GM12891 (cell line): ENCODE measurements around the gene PXK.
"Not testable (repeated sequence)": the region's sequence is repeated elsewhere in the genome, so short reads cannot be mapped to it uniquely, and the experiment has no call there.

Experiments
- DNase-seq: peaks from one replicate; pipeline ENCODE4 v3.0.0; 2011; ENCODE audit warnings: low spot score; ENCODE audit not compliant: insufficient read length
- FAIRE-seq: peaks from 2 replicates; lab custom pipeline; 2011; peaks lifted over from hg19 to GRCh38; lab: Jason Lieb, UNC
- PAX5 ChIP-seq: IDR thresholded peaks from 2 replicates; pipeline ENCODE4 v1.6.1; 2011; ENCODE audit warnings: low read length, moderate library complexity, mild to moderate bottlenecking; ENCODE audit not compliant: insufficient read depth, severe bottlenecking
- POLR2A ChIP-seq: IDR thresholded peaks from 2 replicates; pipeline ENCODE4 v1.6.1; 2011; ENCODE audit warnings: low read depth, low read length, control low read depth
- POLR2AphosphoS5 ChIP-seq: IDR thresholded peaks from 2 replicates; pipeline ENCODE4 v1.6.1; 2011; ENCODE audit warnings: low read depth, low read length, control low read depth
- POU2F2 ChIP-seq: IDR thresholded peaks from 2 replicates; pipeline ENCODE4 v1.6.1; 2011; ENCODE audit warnings: low read depth, mild to moderate bottlenecking, control low read depth, low read length, moderate library complexity
- SPI1 ChIP-seq: IDR thresholded peaks from 2 replicates; pipeline ENCODE4 v1.6.1; 2011; ENCODE audit warnings: low read depth, low read length, control low read depth
- TAF1 ChIP-seq: IDR thresholded peaks from 2 replicates; pipeline ENCODE4 v1.6.1; 2011; ENCODE audit warnings: low read depth, low read length, control low read depth

Gene PXK

DNA sequence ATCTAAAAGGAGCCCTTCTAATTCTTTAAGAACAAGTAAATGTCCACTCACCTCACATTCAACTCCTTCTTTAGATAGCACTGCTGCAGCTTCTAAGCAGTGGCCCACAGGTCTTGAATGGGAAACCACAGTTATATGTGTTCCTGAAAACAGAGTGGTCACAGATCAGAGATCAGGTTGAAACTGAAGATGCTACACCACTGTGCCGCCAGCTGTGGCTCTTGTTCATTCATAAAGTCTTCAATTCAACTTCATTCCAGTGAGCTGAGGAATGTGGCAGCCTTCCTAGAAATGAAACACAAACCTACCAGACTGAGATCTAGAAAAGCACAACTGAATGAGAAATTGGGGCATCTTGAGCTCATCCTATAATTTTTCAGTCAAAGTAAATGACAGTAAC lies 97.0 kb downstream of the PXK start:
- FAIRE-seq, result peak; percentile 89
- no peak for DNase-seq
- no peak for TF ChIP-seq POLR2A
- TF ChIP-seq POLR2AphosphoS5, result no peak
- no peak for TF ChIP-seq POU2F2
- no peak for TF ChIP-seq TAF1
- TF ChIP-seq PAX5, result no peak
- no peak for TF ChIP-seq SPI1

GRCh38 chr3:58432905-58433304 lies 100.2 kb downstream of the PXK start:
- TF ChIP-seq POLR2AphosphoS5 (no peak), POU2F2 (no peak), POLR2A (no peak), TAF1 (no peak), SPI1 (no peak), PAX5 (no peak)
- DNase-seq, result no peak
- FAIRE-seq, result no peak

GRCh38 chr3:58433400-58434167 lies 100.9 kb downstream of the PXK start, which contains the start of gene PDHB:
TSS of gene PDHB (minus strand) at chr3:58433832. CDS start at chr3:58433809, 23 bp downstream.
- DNase-seq (peak; percentile 92), FAIRE-seq (peak; percentile 93)
- TF ChIP-seq POLR2A, result peak; percentile 87
- TF ChIP-seq SPI1, result no peak
- TF ChIP-seq POU2F2, result 0 out of 2 replicates have a peak, but pooled peaks have one; percentile 60
- TF ChIP-seq TAF1, result peak; percentile 84
- peak; percentile 88 for TF ChIP-seq POLR2AphosphoS5
- peak; percentile 1 for TF ChIP-seq PAX5

GRCh38 chr3:58434168-58434504 lies 101.4 kb downstream of the PXK start:
- TF ChIP-seq POU2F2 (no peak), POLR2A (no peak), TAF1 (no peak), SPI1 (no peak), POLR2AphosphoS5 (no peak), PAX5 (no peak)
- DNase-seq (no peak), FAIRE-seq (no peak)

DNA sequence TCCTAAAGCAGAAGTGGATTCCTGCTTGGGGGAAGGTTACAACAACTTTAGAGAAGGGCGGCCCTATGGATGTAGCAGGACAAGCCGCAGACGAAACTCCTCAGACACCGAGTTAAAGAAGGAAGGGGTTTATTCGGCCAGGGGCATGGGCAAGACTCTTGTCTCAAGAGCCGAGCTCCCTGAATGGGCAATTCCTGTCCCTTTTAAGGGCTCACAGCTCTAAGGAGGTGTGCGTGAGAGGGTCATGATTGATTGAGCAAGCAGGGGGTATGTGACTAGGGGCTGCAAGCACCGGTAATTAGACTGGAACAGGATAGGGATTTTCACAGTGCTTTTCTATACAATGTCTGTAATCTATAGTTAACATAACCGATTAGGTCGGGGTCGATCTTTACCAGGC lies 101.8 kb downstream of the PXK start:
- no peak for FAIRE-seq
- no peak for DNase-seq
- TF ChIP-seq SPI1, result no peak
- no peak for TF ChIP-seq PAX5
- TF ChIP-seq POLR2A, result no peak
- no peak for TF ChIP-seq POLR2AphosphoS5
- TF ChIP-seq POU2F2, result no peak
- TF ChIP-seq TAF1, result no peak

DNA sequence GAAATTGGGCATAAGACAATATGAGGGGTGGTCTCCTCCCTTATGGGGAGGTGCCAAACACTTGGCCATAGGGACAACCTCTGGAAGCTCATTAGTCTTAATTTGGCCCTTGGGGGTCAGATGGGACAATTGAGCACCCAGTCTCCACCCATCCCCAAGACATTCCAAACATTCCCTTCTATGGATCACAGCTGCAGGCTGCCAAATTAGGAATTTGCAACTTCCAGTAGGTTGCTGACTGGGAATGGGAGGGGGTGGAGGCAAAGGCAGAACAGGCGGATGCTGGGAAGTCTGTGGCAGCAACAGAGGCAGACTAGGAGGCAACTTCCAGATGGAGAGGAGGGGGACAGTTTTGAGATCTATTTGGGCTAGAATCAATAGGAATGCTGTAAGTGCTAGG lies 102.3 kb downstream of the PXK start:
- TF ChIP-seq POLR2A (no peak), POLR2AphosphoS5 (no peak), TAF1 (no peak), POU2F2 (no peak), PAX5 (no peak), SPI1 (no peak)
- DNase-seq (no peak), FAIRE-seq (no peak)

- FAIRE-seq, DNase-seq: not testable (repeated sequence)
Measured at GRCh38 chr3:58437276-58437675, 104.6 kb downstream of the PXK start.

DNA sequence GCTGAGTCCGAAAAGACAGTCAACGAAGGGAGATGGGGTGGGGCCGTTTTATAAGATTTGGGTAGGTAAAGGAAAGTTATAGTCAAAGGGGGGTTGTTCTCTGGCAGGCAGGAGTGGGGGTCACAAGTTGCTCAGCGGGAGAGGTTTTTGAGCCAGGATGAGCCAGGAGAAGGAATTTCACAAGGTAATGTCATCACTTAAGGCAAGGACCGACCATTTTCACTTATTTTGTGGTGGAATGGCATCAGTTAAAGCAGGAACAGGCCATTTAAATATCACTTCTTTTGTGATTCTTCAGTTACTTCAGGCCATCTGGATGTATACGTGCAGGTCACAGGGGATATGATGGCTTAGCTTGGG lies 108.3 kb downstream of the PXK start:
- DNase-seq, FAIRE-seq: not testable (repeated sequence)

DNA sequence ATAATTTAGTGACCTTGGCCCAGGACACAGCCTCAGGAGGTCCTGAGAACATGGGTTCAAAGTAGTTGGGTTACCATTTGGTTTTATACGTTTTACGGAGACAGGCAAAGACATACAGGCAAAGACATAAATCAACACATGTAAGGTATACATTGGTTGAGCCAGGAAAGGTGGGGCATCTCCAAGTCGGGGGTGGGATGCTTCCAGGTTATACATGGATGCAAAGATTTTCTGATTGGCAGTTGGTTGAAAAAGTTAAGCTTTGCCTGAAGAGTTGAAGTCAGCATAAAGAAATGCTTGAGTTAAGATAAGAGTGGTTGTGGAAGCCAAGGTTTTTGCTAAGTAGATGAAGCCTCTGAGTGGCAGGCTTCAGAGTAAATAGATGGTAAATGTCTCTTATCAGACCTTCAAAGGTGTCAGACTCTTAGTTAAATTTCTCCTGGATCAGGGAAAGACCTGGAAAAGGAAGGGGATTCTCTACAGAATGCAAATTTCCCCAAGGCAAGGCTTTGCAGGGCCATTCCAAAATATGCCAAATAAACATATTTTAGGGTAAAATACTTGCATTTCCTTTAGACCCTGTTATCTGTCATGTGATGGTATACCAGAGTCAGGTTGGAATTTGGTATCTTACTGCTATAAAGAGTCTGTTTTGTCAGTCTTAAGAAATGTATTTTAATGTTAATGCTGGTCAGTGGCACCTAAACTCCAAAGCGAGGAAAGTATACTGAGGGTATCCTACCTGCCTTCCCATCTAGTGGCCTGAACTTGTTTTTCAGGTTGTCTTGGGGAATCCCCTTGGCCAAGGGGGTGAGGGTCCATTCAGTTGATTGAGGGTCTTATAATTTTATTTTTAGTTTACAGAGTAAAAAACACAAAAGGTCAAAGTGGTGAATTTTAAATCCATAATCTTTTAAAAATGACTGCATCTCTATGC lies 109.1 kb downstream of the PXK start:
- TF ChIP-seq PAX5 (no peak), POLR2A (no peak), TAF1 (no peak), POU2F2 (no peak), SPI1 (no peak), POLR2AphosphoS5 (no peak)
- DNase-seq, result no peak
- FAIRE-seq, result no peak

DNA sequence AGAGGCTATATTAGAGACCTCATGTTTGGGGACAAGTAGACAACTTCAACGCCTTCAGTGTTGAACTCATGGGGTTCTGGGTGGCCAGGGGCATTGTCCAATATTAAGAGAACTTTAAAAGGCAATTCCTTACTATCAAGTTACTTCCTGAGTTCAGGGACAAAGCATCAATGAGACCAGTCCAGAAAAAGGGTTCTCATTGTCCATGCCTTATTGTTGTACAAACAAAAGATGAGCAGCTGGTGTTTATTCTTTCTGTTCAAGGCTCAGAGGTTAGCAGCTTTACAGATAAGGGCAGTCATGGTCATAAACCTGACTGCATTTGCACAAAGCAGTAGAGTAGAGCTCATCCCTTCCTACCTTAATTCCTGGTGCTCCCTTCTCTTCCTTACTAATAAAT lies 119.5 kb downstream of the PXK start:
- no peak for TF ChIP-seq PAX5
- no peak for TF ChIP-seq POLR2AphosphoS5
- no peak for TF ChIP-seq POLR2A
- TF ChIP-seq TAF1, result no peak
- TF ChIP-seq POU2F2, result no peak
- TF ChIP-seq SPI1, result no peak
- no peak for FAIRE-seq
- DNase-seq, result no peak

DNA sequence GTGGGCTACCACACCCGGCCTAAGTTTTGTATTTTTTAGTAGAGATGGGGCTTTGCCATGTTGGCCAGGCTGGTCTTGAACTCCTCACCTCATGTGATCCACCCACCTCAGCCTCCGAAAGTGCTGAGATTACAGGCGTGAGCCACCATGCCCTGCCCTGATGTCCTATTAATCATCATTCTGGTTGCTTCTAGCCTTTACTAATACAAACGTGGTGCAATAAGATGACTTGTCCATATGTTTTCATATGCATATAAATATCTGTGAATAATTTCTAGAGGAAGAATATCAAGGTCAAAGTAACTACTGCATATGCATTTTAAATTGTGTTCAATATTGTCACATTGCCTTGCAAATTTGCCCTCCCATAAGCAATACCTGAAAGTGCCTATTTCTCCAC lies 126.5 kb downstream of the PXK start:
- FAIRE-seq, result no peak
- no peak for DNase-seq
- TF ChIP-seq POU2F2 (no peak), TAF1 (no peak), POLR2AphosphoS5 (no peak), POLR2A (no peak), SPI1 (no peak), PAX5 (no peak)
